GM12878 (cell line): ENCODE results near the gene ARHGEF10L.

Experiments used
- EP300 ChIP-seq, 2 experiments: fragments of 150-350 bp in 1 of 2; IDR thresholded peaks; 2 replicates each; pipeline ENCODE4 v1.6.1; 2011 to 2012; ENCODE audit warnings: low read depth in 2 of 2, low read length in 2 of 2, borderline replicate concordance in 1 of 2, improper control_type of control experiment in 1 of 2, inconsistent platforms in 1 of 2; ENCODE audit not compliant: control insufficient read depth in 1 of 2
- ESRRA ChIP-seq: IDR thresholded peaks from 2 replicates; pipeline ENCODE4 v1.6.1; 2012; ENCODE audit warnings: mild to moderate bottlenecking, low read length, improper control_type of control experiment
- GABPA ChIP-seq: IDR thresholded peaks from 2 replicates; pipeline ENCODE4 v1.6.1; 2014; ENCODE audit warnings: antibody characterized with exemption, low read depth, mild to moderate bottlenecking, inconsistent platforms
- JUND ChIP-seq: IDR thresholded peaks from 2 replicates; pipeline ENCODE4 v1.6.1; 2012; ENCODE audit warnings: low read depth, mild to moderate bottlenecking, low read length, improper control_type of control experiment, moderate library complexity
- NFYB ChIP-seq: IDR thresholded peaks from 2 replicates; pipeline ENCODE4 v1.6.1; 2011; ENCODE audit warnings: low read depth, mild to moderate bottlenecking, low read length, improper control_type of control experiment, moderate library complexity; ENCODE audit not compliant: insufficient read depth
- POLR2A ChIP-seq: IDR thresholded peaks from 2 replicates; pipeline ENCODE4 v1.6.1; 2011; ENCODE audit warnings: low read depth, mild to moderate bottlenecking, low read length
- POLR2AphosphoS5 ChIP-seq: IDR thresholded peaks from 2 replicates; pipeline ENCODE4 v1.6.1; 2011; ENCODE audit warnings: mild to moderate bottlenecking, low read length, inconsistent platforms
- RAD21 ChIP-seq: IDR thresholded peaks from 2 replicates; pipeline ENCODE4 v1.6.1; 2011; ENCODE audit warnings: mild to moderate bottlenecking, low read depth, low read length, moderate library complexity; ENCODE audit not compliant: insufficient read depth
- TCF3 ChIP-seq: IDR thresholded peaks from 2 replicates; pipeline ENCODE4 v1.6.1; 2012; ENCODE audit warnings: low read depth, mild to moderate bottlenecking, low read length, borderline replicate concordance; ENCODE audit not compliant: insufficient read depth
- TF ChIP-seq, protein P1 (sequence below), 3 experiments: IDR thresholded peaks in 2 of 3; conservative IDR thresholded peaks in 1 of 3; 2 replicates each; pipeline ENCODE4 v1.5.1; 2011; ENCODE audit warnings: low read depth in 3 of 3, low read length in 3 of 3, mild to moderate bottlenecking in 3 of 3, control low read depth in 2 of 3, moderate library complexity in 2 of 3, inconsistent platforms in 1 of 3, mixed read lengths in 1 of 3; ENCODE audit not compliant: control insufficient read depth in 2 of 3, insufficient read depth in 1 of 3; ENCODE audit errors: extremely low read depth in 1 of 3
- TF ChIP-seq, protein P2 (sequence below): IDR thresholded peaks from 2 replicates; pipeline ENCODE4 v1.6.1; 2011; ENCODE audit warnings: low read depth, mild to moderate bottlenecking, low read length, moderate library complexity, borderline replicate concordance; ENCODE audit errors: extremely low read depth

DNA sequence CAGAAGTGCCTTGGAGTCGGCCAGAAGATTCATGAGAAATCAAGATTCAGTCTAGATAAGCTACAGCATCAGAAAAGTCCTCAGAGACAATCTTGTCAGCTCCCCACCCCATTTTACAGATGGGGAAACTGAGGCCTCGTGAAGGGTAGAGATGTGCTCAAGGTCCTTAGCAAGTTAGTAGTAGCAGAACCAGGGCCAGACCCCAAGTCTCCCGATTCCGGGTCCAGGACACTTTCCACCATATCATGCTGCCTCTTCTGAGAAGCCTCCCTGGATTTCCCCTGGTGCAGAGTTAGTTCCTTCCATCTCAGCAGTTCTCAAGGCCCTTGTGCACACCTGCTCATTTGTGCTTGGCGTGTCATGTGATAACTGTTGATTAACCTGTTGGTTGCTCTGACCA lies 124.1 kb downstream of the ARHGEF10L start:
- TF ChIP-seq RAD21 (no peak), POLR2A (no peak), JUND (no peak), POLR2AphosphoS5 (no peak), ESRRA (no peak), GABPA (no peak), TCF3 (no peak), EP300 (IDR thresholded peaks at IDR 0.05; ENCODE audit: borderline replicate concordance in 1 of 2, control insufficient read depth in 1 of 2, low read depth in 2 of 2, low read length in 2 of 2) (no peak), NFYB (no peak)
- TF ChIP-seq, protein P1, sequence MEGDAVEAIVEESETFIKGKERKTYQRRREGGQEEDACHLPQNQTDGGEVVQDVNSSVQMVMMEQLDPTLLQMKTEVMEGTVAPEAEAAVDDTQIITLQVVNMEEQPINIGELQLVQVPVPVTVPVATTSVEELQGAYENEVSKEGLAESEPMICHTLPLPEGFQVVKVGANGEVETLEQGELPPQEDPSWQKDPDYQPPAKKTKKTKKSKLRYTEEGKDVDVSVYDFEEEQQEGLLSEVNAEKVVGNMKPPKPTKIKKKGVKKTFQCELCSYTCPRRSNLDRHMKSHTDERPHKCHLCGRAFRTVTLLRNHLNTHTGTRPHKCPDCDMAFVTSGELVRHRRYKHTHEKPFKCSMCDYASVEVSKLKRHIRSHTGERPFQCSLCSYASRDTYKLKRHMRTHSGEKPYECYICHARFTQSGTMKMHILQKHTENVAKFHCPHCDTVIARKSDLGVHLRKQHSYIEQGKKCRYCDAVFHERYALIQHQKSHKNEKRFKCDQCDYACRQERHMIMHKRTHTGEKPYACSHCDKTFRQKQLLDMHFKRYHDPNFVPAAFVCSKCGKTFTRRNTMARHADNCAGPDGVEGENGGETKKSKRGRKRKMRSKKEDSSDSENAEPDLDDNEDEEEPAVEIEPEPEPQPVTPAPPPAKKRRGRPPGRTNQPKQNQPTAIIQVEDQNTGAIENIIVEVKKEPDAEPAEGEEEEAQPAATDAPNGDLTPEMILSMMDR (IDR thresholded peaks at IDR 0.05 in 2 of 3, conservative IDR thresholded peaks at IDR 0.05 in 1 of 3; ENCODE audit: control insufficient read depth in 2 of 3, extremely low read depth in 1 of 3, insufficient read depth in 1 of 3, low read depth in 3 of 3, low read length in 3 of 3): no peak
- TF ChIP-seq, protein P2, sequence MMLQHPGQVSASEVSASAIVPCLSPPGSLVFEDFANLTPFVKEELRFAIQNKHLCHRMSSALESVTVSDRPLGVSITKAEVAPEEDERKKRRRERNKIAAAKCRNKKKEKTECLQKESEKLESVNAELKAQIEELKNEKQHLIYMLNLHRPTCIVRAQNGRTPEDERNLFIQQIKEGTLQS: no peak
